GM12864 (cell line): ENCODE data around the gene PDHX.

ENCODE experiments used
- DNase-seq: peaks from one replicate; pipeline ENCODE4 v3.0.0-alpha.2; 2011; ENCODE audit warnings: low read depth
- H3K4me3 ChIP-seq: 2 replicates; pipeline ENCODE4 v1.5.1; 2011; ENCODE audit warnings: mild to moderate bottlenecking, low read depth, low read length, control low read depth
- CTCF ChIP-seq: IDR thresholded peaks from 2 replicates; pipeline ENCODE4 v1.5.1; 2011; ENCODE audit warnings: low read depth, mild to moderate bottlenecking, moderate library complexity, low read length, control low read depth, inconsistent platforms; ENCODE audit errors: missing control alignments

Gene PDHX

GRCh38 chr11:34963351-34963750, 46.9 kb downstream of the PDHX start:
- DNase-seq: no peak
- H3K4me3 ChIP-seq: no peak overlapping the region
- no peak for TF ChIP-seq CTCF

- DNase-seq: no peak
- no peak for TF ChIP-seq CTCF
- H3K4me3 ChIP-seq: no peak overlapping the region
These were observed 48.4 kb downstream of the PDHX start for GRCh38 chr11:34964610-34965331.

DNA sequence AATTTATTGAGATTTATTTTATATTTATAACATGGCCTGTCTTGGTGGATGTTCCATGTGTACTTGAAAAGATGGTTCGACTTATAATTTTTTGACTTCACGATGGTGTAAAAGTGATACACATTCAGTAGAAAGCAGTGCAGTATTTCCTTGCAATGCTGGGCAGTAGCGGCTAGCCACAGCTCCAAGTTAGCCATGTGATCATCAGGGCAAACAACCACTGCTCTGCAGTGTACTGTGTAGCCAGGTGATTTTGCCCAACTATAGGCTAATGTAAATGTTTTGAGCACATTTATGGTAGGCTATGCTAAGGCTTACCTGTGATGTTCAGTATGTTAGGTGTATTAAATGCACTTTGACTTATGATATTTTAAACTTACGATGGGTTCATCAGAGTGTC, 52.4 kb downstream of the PDHX start:
- H3K4me3 ChIP-seq: no peak overlapping the region
- DNase-seq: no peak
- no peak for TF ChIP-seq CTCF

DNA sequence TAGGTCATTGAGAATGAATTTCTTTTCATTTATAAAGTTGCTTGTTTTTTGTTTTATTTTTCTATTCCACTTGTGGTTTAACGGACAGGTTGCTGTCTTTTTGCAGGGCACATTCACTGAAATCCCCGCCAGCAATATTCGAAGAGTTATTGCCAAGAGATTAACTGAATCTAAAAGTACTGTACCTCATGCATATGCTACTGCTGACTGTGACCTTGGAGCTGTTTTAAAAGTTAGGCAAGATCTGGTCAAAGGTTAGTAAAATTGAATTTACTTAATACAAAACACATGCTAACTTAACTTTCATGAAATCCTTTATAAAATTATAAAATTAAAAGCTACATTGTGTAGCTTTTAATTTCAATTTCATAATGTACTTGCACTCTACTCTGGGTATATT, 53.6 kb downstream of the PDHX start:
- DNase-seq: no peak
- no peak for TF ChIP-seq CTCF
- H3K4me3 ChIP-seq: no peak overlapping the region

DNA sequence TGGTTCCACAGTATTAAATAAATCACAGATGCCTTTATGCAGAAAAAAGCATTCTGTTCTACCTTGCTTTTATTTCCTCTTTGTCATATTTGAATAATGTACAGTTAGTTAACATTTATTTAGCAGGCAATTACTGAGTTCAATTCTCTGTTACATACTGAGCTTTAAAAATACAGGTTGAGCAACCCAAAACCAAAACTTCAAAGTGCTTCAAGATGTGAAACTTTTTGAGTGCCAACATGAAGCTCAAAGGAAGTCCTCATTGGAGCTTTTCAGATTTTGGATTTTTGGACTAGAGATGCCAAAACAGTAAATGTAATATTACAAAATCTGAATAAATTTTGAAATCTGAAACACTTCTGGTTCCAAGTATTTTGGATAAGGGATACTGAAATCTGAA, 54.1 kb downstream of the PDHX start:
- DNase-seq: no peak
- TF ChIP-seq CTCF: no peak
- no peak overlapping the region for H3K4me3 ChIP-seq

DNA sequence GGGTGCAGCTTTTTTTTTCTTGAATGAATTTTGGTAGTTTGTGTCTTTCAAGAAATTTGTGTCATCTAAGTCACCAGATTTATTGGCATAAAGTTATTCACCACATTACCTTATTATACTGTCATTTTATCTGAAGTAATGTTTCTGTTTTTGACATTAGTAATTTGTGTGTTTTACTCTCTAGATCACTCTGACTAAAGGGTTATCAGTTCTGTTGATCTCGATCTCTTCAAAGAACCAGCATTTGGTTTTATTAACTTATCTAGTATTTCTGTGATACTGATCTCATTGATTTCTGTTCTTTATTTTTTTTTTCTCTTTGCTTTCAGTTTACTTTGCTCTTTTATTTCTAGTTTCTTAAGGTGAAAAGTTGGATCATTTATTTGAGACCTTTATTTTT, 55.5 kb downstream of the PDHX start:
- TF ChIP-seq CTCF: no peak
- H3K4me3 ChIP-seq: no peak overlapping the region
- DNase-seq: no peak

GRCh38 chr11:34972366-34972765, 55.9 kb downstream of the PDHX start:
- no peak for TF ChIP-seq CTCF

More at GRCh38 chr11:34972366-34972765, 55.9 kb downstream of the PDHX start:
- no peak for DNase-seq
- H3K4me3 ChIP-seq: no peak overlapping the region
